Stromal cell of bone marrow (primary cell): Measurements from ENCODE around the gene HDAC10.

Experiments
- DNase-seq: peaks from one replicate; pipeline ENCODE4 v3.0.0-alpha.2; 2012; ENCODE audit warnings: low read depth

Gene HDAC10

GRCh38 chr22:50250555-50251476, at the start of gene HDAC10:
TSS of gene HDAC10 (minus strand) at chr22:50251265. CDS start at chr22:50251032, 233 bp downstream.
- no peak for DNase-seq

- DNase-seq: no peak
These were observed 49.7 kb upstream of the HDAC10 start for GRCh38 chr22:50300620-50301257.

- no peak for DNase-seq
These were observed 48.9 kb upstream of the HDAC10 start for GRCh38 chr22:50299785-50300619.

- DNase-seq: no peak
These were observed 48.1 kb upstream of the HDAC10 start for GRCh38 chr22:50298937-50299784.

GRCh38 chr22:50298266-50298637, 47.2 kb upstream of the HDAC10 start:
- no peak for DNase-seq

- DNase-seq: no peak
These were observed 46.6 kb upstream of the HDAC10 start for GRCh38 chr22:50297510-50298265.

GRCh38 chr22:50296658-50297490, 45.8 kb upstream of the HDAC10 start:
- DNase-seq: no peak

GRCh38 chr22:50294319-50294656, 43.2 kb upstream of the HDAC10 start:
- no peak for DNase-seq

GRCh38 chr22:50293441-50294318, 42.6 kb upstream of the HDAC10 start:
- DNase-seq: no peak

GRCh38 chr22:50292643-50293440, 41.8 kb upstream of the HDAC10 start:
- no peak for DNase-seq

GRCh38 chr22:50289942-50290630, 39.0 kb upstream of the HDAC10 start:
- no peak for DNase-seq

- DNase-seq: no peak
These were observed 38.3 kb upstream of the HDAC10 start for GRCh38 chr22:50289151-50289941.

GRCh38 chr22:50287731-50288130, 36.7 kb upstream of the HDAC10 start:
- no peak for DNase-seq

GRCh38 chr22:50286701-50287318, 35.7 kb upstream of the HDAC10 start:
- no peak for DNase-seq

- no peak for DNase-seq
These were observed 35.2 kb upstream of the HDAC10 start for GRCh38 chr22:50286275-50286674.

GRCh38 chr22:50285568-50286229, 34.6 kb upstream of the HDAC10 start:
- no peak for DNase-seq
